ENCODE results near the gene PAPPA. TPM values are rescaled to one million over a fixed set of nuclear protein-coding genes. Genes with fewer than 3 reads are reported as not detected.

The PAPPA gene
- total and polyA plus RNA-seq, 12 donors = 0.22 to 23.9 (median 5.7) TPM

DNA sequence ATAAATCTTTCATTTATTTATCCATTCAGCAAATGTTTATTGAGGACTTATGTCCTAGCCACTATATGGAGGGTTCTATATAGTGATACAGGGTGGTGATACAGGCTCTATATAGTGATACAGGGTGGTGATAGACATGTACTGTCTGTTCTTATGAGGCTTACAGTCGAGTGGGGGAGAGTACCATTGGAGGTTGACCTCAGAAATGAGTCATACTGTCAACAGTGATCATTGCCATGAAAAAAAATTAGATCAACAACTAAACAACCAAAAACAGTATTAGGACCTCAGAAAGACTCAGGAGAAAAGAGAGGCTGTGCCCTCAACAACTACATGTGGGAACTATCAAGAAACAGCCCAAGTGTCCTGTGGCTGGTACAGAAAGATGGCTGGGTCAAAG, 22.0 kb downstream of the PAPPA start:
- no peak for TF ChIP-seq POLR2A (IDR thresholded peaks at IDR 0.05)
- TF ChIP-seq, protein P1, sequence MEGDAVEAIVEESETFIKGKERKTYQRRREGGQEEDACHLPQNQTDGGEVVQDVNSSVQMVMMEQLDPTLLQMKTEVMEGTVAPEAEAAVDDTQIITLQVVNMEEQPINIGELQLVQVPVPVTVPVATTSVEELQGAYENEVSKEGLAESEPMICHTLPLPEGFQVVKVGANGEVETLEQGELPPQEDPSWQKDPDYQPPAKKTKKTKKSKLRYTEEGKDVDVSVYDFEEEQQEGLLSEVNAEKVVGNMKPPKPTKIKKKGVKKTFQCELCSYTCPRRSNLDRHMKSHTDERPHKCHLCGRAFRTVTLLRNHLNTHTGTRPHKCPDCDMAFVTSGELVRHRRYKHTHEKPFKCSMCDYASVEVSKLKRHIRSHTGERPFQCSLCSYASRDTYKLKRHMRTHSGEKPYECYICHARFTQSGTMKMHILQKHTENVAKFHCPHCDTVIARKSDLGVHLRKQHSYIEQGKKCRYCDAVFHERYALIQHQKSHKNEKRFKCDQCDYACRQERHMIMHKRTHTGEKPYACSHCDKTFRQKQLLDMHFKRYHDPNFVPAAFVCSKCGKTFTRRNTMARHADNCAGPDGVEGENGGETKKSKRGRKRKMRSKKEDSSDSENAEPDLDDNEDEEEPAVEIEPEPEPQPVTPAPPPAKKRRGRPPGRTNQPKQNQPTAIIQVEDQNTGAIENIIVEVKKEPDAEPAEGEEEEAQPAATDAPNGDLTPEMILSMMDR (IDR thresholded peaks at IDR 0.05) = no peak
- H3K4me3 ChIP-seq = no peak overlapping the region

DNA sequence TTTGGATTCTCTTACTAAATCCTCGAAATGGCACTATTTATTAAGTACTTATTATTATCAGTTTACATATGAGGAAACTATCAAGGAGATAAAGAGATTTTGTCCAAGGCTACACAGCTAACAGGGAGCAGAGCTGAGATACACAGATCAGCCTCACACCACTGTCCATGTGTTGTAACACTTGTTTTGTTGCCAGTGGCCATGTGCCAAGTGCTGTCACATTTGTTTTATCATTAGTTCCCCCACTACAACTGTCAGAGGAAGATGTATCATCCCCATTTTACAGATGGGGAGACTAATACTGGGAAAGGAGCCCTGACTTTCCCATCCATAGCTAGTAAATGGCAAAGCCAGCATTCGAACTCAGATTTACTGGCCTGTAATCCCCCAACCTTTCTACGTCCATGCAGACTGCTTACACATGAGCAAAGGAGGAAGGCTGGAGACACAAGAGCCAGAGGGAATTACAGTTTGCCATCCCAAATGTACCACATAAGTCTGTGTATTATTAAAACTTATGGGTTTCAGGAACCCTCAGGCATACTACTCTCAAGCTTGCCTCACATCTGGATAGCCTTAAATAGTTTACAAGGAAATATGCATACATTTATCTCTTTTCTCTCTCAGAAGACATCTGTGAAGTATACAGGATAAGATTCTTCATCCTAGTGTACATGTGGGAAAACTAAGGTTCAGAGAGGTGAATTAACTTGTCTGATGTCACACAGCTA, 25.1 kb downstream of the PAPPA start:
- WGBS, 4 donors = 51 to 63% (median 58%) methylated on average over 3 of the region's 3 CpGs
- intact Hi-C loops (cut with DNase I) = no loop called here

More for the DNA sequence above, 22.0 kb downstream of the PAPPA start:
- no peak overlapping the region for H3K27ac ChIP-seq
- no peaks in the 10 kb centered on the region for H3K9me3 ChIP-seq (replicated peaks in 1 of 3)
- 16 to 38% (median 30%) methylated on average over 1 of the region's 1 CpG for WGBS, 4 donors
- no peaks in the 10 kb centered on the region for H3K4me1 ChIP-seq (replicated peaks in 1 of 2)
- no peaks in the 10 kb centered on the region for H3K36me3 ChIP-seq (replicated peaks in 1 of 2)
- no peaks in the 10 kb centered on the region for H3K27me3 ChIP-seq
- intact Hi-C loops (cut with DNase I) = no loop called here
- DNase-seq = no peak

DNA sequence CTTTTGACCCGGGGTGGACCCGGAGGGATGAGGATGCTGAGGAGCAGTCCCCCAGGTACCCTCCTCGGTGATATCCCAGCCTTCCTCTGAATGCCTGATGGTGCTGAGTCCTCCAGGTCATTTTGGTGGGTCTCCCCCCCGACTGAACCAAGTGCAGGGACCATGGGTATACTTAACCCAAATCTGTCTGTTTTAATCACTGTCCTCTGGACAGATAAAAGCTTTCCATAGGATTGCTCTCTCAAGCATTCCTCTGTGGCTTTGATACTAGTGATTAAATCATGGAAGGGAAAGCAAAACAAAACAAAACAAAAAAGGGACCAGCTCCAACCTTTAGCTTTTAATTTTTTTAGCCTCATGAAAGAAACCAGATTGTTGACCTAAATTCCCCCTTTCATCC, 26.0 kb downstream of the PAPPA start:
- Histone ChIP-seq H3K4me3 (no peak overlapping the region), H3K36me3 (replicated peaks in 1 of 2) (no peaks in the 10 kb centered on the region), H3K9me3 (replicated peaks in 1 of 3) (no peaks in the 10 kb centered on the region), H3K27me3 (no peaks in the 10 kb centered on the region), H3K27ac (no peak overlapping the region), H3K4me1 (replicated peaks in 1 of 2) (no peaks in the 10 kb centered on the region)
- DNase-seq = no peak
- WGBS, 4 donors = 68 to 79% (median 72%) methylated on average over 4 of the region's 4 CpGs
- TF ChIP-seq, protein P1 (IDR thresholded peaks at IDR 0.05) = no peak
- no peak for TF ChIP-seq POLR2A (IDR thresholded peaks at IDR 0.05)
- intact Hi-C loops (cut with DNase I) = no loop called here

More for the DNA sequence above, 25.1 kb downstream of the PAPPA start:
- H3K27ac ChIP-seq = no peak overlapping the region
- H3K36me3 ChIP-seq (replicated peaks in 1 of 2) = no peaks in the 10 kb centered on the region
- no peaks in the 10 kb centered on the region for H3K27me3 ChIP-seq
- no peaks in the 10 kb centered on the region for H3K4me1 ChIP-seq (replicated peaks in 1 of 2)
- H3K9me3 ChIP-seq (replicated peaks in 1 of 3) = no peaks in the 10 kb centered on the region
- DNase-seq = peak in 2 of 7 donors; percentile 16 to 24
- no peak for TF ChIP-seq POLR2A (IDR thresholded peaks at IDR 0.05)
- TF ChIP-seq, protein P1 (IDR thresholded peaks at IDR 0.05) = no peak
- H3K4me3 ChIP-seq = no peak overlapping the region

DNA sequence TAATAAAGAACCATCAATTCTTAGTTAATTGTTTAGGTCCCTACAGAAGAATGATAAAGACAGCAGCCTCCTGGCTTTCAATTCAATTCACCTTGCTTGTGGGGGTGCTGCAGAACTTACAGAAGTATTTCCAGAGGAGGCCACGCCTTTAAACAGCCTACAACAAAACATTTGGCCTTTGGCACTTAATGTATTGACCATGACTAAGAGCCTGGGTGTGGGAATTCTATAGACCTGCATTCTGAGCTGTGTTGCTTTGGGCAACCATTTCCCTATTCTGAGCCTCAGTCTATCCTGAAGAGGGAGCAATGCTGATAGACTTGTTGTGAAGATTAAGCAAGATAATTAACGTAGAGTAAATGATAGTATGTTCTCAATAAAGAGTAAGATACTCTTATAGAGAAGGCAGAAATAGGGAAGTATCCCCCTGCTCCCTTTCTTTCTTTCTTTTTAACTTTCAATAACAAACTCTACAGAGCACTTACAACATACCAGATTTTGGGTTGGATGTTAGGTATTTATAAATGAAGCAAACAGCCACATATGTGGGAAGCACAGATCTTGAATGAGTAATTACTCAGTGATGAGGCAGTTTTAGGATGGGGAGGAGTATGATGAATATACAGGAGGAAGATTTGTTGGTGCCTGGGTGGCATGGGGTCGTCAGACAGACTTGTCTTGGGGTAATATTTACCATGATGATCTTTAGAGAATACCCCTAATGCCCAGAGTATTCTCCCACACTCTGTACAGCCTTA, 28.4 kb downstream of the PAPPA start:
- Histone ChIP-seq H3K4me1 (replicated peaks in 1 of 2) (no peaks in the 10 kb centered on the region), H3K27me3 (no peaks in the 10 kb centered on the region), H3K36me3 (replicated peaks in 1 of 2) (no peaks in the 10 kb centered on the region), H3K9me3 (replicated peaks in 1 of 3) (no peaks in the 10 kb centered on the region), H3K4me3 (no peak overlapping the region), H3K27ac (no peak overlapping the region)
- intact Hi-C loops (cut with DNase I) = no loop called here
- no peak for DNase-seq
- 41 to 57% (median 48%) methylated on average over 3 of the region's 3 CpGs for WGBS, 4 donors
- TF ChIP-seq, protein P1 (IDR thresholded peaks at IDR 0.05) = no peak
- no peak for TF ChIP-seq POLR2A (IDR thresholded peaks at IDR 0.05)

All from adrenal gland (tissue), 12 donors.